ENCODE measurements around the gene ATP5F1D.

Gene ATP5F1D

GRCh38 chr19:1267477-1268225 is 26.1 kb downstream of the ATP5F1D start:
- Mint-ChIP-seq H3K27me3 (no peaks in the 10 kb centered on the region), H3K9me3 (no peaks in the 10 kb centered on the region), H3K4me1 (ENCODE audit: low read depth in 2 of 2) (peaks cover 56 to 57% of the 10 kb centered on the region in 2 donors), H3K36me3 (ENCODE audit: insufficient read depth) (peaks cover 61% of the 10 kb centered on the region), H3K4me3 (peak overlapping the region; percentile 82 to 86), H3K27ac (peak overlapping the region; percentile 94 to 97)
- DNase-seq, result no peak
- ATAC-seq (replicated peaks), result no peak

- H3K36me3 Mint-ChIP-seq (ENCODE audit: insufficient read depth), result peaks cover 69% of the 10 kb centered on the region
- no peaks in the 10 kb centered on the region for H3K9me3 Mint-ChIP-seq
- no peaks in the 10 kb centered on the region for H3K27me3 Mint-ChIP-seq
- no peak for ATAC-seq (replicated peaks)
- H3K4me3 Mint-ChIP-seq, result peak overlapping the region; percentile 82 to 86
- no peak for DNase-seq
- H3K4me1 Mint-ChIP-seq (ENCODE audit: low read depth in 2 of 2), result peaks cover 53 to 58% of the 10 kb centered on the region in 2 donors
- H3K27ac Mint-ChIP-seq, result peak overlapping the region; percentile 94 to 97
Observed at GRCh38 chr19:1268226-1269064, 26.9 kb downstream of the ATP5F1D start.

- Mint-ChIP-seq H3K9me3 (no peaks in the 10 kb centered on the region), H3K36me3 (ENCODE audit: insufficient read depth) (peaks cover 75% of the 10 kb centered on the region), H3K4me1 (ENCODE audit: low read depth in 2 of 2) (peaks cover 58 to 64% of the 10 kb centered on the region in 2 donors), H3K4me3 (peak within 1 kb of the TSS; percentile 84 to 86), H3K27me3 (no peaks in the 10 kb centered on the region), H3K27ac (peak within 1 kb of the TSS; percentile 94 to 97)
- DNase-seq (peak; percentile 99 to 100 (median 100)), ATAC-seq (replicated peaks) (peak; percentile 73)
Observed at GRCh38 chr19:1269065-1269477, 27.5 kb downstream of the ATP5F1D start, which contains the start of gene CIRBP. CIRBP (plus strand) TSS chr19:1269332; CDS start chr19:1270934, 1,602 bp downstream.

- Mint-ChIP-seq H3K9me3 (no peaks in the 10 kb centered on the region), H3K36me3 (ENCODE audit: insufficient read depth) (peaks cover 81% of the 10 kb centered on the region), H3K27me3 (no peaks in the 10 kb centered on the region), H3K4me1 (ENCODE audit: low read depth in 2 of 2) (peaks cover 58 to 65% of the 10 kb centered on the region in 2 donors), H3K27ac (peak overlapping the region; percentile 94 to 97), H3K4me3 (peak overlapping the region; percentile 84 to 86)
- DNase-seq, result peak; percentile 81 to 85 (median 84)
- ATAC-seq (replicated peaks), result peak; percentile 40
Observed at GRCh38 chr19:1269478-1270212, 28.1 kb downstream of the ATP5F1D start.

- peak overlapping the region; percentile 94 to 97 for H3K27ac Mint-ChIP-seq
- H3K4me3 Mint-ChIP-seq, result peak overlapping the region; percentile 84 to 86
- no peak for ATAC-seq (replicated peaks)
- H3K9me3 Mint-ChIP-seq, result no peaks in the 10 kb centered on the region
- DNase-seq, result no peak
- H3K27me3 Mint-ChIP-seq, result no peaks in the 10 kb centered on the region
- peaks cover 55 to 61% of the 10 kb centered on the region in 2 donors for H3K4me1 Mint-ChIP-seq (ENCODE audit: low read depth in 2 of 2)
- peaks cover 88% of the 10 kb centered on the region for H3K36me3 Mint-ChIP-seq (ENCODE audit: insufficient read depth)
Observed at GRCh38 chr19:1270213-1270853, 28.8 kb downstream of the ATP5F1D start.

GRCh38 chr19:1270854-1271527 is 29.4 kb downstream of the ATP5F1D start:
- Mint-ChIP-seq H3K9me3 (no peaks in the 10 kb centered on the region), H3K4me3 (peak overlapping the region; percentile 84 to 86), H3K27ac (peak overlapping the region; percentile 94 to 97), H3K27me3 (no peaks in the 10 kb centered on the region), H3K4me1 (ENCODE audit: low read depth in 2 of 2) (peaks cover 52 to 57% of the 10 kb centered on the region in 2 donors), H3K36me3 (ENCODE audit: insufficient read depth) (peaks cover 95% of the 10 kb centered on the region)
- no peak for DNase-seq
- no peak for ATAC-seq (replicated peaks)

- Mint-ChIP-seq H3K9me3 (no peaks in the 10 kb centered on the region), H3K27me3 (no peaks in the 10 kb centered on the region), H3K27ac (peak overlapping the region; percentile 94 to 97), H3K4me1 (ENCODE audit: low read depth in 2 of 2) (peaks cover 56 to 60% of the 10 kb centered on the region in 2 donors), H3K36me3 (ENCODE audit: insufficient read depth) (peaks cover 93% of the 10 kb centered on the region), H3K4me3 (peak overlapping the region; percentile 84 to 86)
- DNase-seq (no peak), ATAC-seq (replicated peaks) (no peak)
Observed at GRCh38 chr19:1271528-1272422, 30.2 kb downstream of the ATP5F1D start.

GRCh38 chr19:1272423-1273262 is 31.1 kb downstream of the ATP5F1D start:
- no peaks in the 10 kb centered on the region for H3K9me3 Mint-ChIP-seq

GRCh38 chr19:1273263-1274041 is 31.9 kb downstream of the ATP5F1D start:
- DNase-seq (no peak), ATAC-seq (replicated peaks) (no peak)
- H3K9me3 Mint-ChIP-seq, result no peaks in the 10 kb centered on the region
- H3K4me3 Mint-ChIP-seq, result peak overlapping the region; percentile 53 to 63
- peak overlapping the region; percentile 77 to 97 for H3K27ac Mint-ChIP-seq
- peaks cover 48 to 52% of the 10 kb centered on the region in 2 donors for H3K4me1 Mint-ChIP-seq (ENCODE audit: low read depth in 2 of 2)
- H3K27me3 Mint-ChIP-seq, result no peaks in the 10 kb centered on the region
- peaks cover 93% of the 10 kb centered on the region for H3K36me3 Mint-ChIP-seq (ENCODE audit: insufficient read depth)

More at GRCh38 chr19:1272423-1273262, 31.1 kb downstream of the ATP5F1D start:
- DNase-seq (no peak), ATAC-seq (replicated peaks) (no peak)
- H3K4me3 Mint-ChIP-seq, result peak overlapping the region; percentile 63 to 84
- peak overlapping the region; percentile 77 to 97 for H3K27ac Mint-ChIP-seq
- peaks cover 95% of the 10 kb centered on the region for H3K36me3 Mint-ChIP-seq (ENCODE audit: insufficient read depth)
- H3K4me1 Mint-ChIP-seq (ENCODE audit: low read depth in 2 of 2), result peaks cover 54 to 58% of the 10 kb centered on the region in 2 donors
- H3K27me3 Mint-ChIP-seq, result no peaks in the 10 kb centered on the region

- no peak for DNase-seq
- peaks cover 89% of the 10 kb centered on the region for H3K36me3 Mint-ChIP-seq (ENCODE audit: insufficient read depth)
- H3K27ac Mint-ChIP-seq, result peak overlapping the region; percentile 77 to 97
- ATAC-seq (replicated peaks), result no peak
- H3K4me3 Mint-ChIP-seq, result peak overlapping the region; percentile 53 to 80
- no peaks in the 10 kb centered on the region for H3K27me3 Mint-ChIP-seq
- H3K9me3 Mint-ChIP-seq, result no peaks in the 10 kb centered on the region
- peaks cover 43 to 46% of the 10 kb centered on the region in 2 donors for H3K4me1 Mint-ChIP-seq (ENCODE audit: low read depth in 2 of 2)
Observed at GRCh38 chr19:1274081-1274851, 32.7 kb downstream of the ATP5F1D start.
